SK-N-MC (cell line): ENCODE data around the gene RASAL1.

ENCODE experiments used
- EZH2 ChIP-seq: fragments of 200-600 bp; sonication (generic); IDR thresholded peaks from one replicate; pipeline ENCODE4 v1.6.1; 2017; ENCODE audit warnings: antibody characterized with exemption
- POLR2AphosphoS5 ChIP-seq: IDR thresholded peaks from 2 replicates; pipeline ENCODE4 v1.6.1; 2012; ENCODE audit warnings: mild to moderate bottlenecking, low read depth, low read length, borderline replicate concordance

DNA sequence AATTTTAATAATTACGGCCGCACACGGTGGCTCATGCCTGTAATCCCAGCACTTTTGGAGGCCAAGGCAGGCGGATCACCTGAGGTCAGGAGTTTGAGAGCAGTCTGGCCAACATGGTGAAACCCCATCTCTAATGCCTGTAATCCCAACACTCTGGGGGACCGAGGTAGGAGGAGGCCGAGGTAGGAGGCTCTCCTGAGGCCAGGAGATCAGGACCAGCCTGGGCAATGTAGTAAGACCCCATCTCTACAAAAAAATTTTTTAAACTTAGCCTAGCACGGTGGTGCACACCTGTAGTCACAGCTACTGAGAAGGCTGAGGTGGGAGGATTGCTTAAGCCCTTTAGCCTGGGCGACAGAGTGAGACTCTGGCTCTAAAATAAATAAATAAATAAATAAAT, 8.4 kb upstream of the RASAL1 start:
- TF ChIP-seq EZH2 (no peak), POLR2AphosphoS5 (no peak)
